Motor neuron (in vitro differentiated cells): ENCODE measurements around the gene R3HDML. TPM values are rescaled to one million over a fixed set of nuclear protein-coding genes. Genes with fewer than 3 reads are reported as not detected.
"Not testable (repeated sequence)": the region's sequence is repeated elsewhere in the genome, so short reads cannot be mapped to it uniquely, and the experiment has no call there.

Experiments used
- ATAC-seq, 8 experiments: fragments of 200-7000 bp; cut with Tn5 transposase; replicated peaks in 6 of 8; 2 replicates each; pipeline ENCODE4 v1.8.0; 2021; ENCODE audit warnings: mild to moderate bottlenecking in 8 of 8, moderate library complexity in 8 of 8
- H3K27ac ChIP-seq, 2 donors: fragments of 250-450 bp; sonication (Bioruptor Pico); 2 replicates each; pipeline ENCODE4 v1.9.0; 2021; ENCODE audit warnings: antibody characterized with exemption in 2 of 2, mild to moderate bottlenecking in 2 of 2, moderate library complexity in 1 of 2
- H3K4me1 ChIP-seq, 2 donors: fragments of 250-450 bp; sonication (Bioruptor Pico); replicated peaks in 1 of 2; 2 replicates each; pipeline ENCODE4 v1.6.1; 2021; ENCODE audit warnings: antibody characterized with exemption in 2 of 2, mild to moderate bottlenecking in 2 of 2, moderate library complexity in 1 of 2
- H3K4me3 ChIP-seq, 5 donors: fragments of 250-450 bp; sonication (Bioruptor Pico); 2 replicates each; pipeline ENCODE4 v1.9.0; 2021; ENCODE audit warnings: antibody characterized with exemption in 5 of 5, mild to moderate bottlenecking in 5 of 5, moderate library complexity in 4 of 5
- WGBS, 10 experiments: fragments of 450-650 bp; shearing (Covaris generic); methylation state at CpG; one replicate each; pipeline ENCODE4 v1.0.0; 2022; 5-methylcytosine and 5-hydroxymethylcytosine counted together
- in situ Hi-C, 9 experiments: fragments of 400-800 bp; cut with MboI; loops; one replicate each; pipeline ENCODE4 v1.15.0; 2021; ENCODE audit warnings: low sequenced_read_pairs in 9 of 9, low pct_unique_long_range_greater_than_20kb in 2 of 9; ENCODE audit not compliant: unreplicated experiment in 9 of 9
- total RNA-seq, 8 experiments: library from RNA; unstranded; fragments of 300-600 nt; gene quantifications; 2 replicates each; pipeline versions ENCODE4 v1.2.3 to v1.2.4, GENCODE V29; 2022

The R3HDML gene, protein sequence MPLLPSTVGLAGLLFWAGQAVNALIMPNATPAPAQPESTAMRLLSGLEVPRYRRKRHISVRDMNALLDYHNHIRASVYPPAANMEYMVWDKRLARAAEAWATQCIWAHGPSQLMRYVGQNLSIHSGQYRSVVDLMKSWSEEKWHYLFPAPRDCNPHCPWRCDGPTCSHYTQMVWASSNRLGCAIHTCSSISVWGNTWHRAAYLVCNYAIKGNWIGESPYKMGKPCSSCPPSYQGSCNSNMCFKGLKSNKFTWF
- not detected for total RNA-seq

DNA sequence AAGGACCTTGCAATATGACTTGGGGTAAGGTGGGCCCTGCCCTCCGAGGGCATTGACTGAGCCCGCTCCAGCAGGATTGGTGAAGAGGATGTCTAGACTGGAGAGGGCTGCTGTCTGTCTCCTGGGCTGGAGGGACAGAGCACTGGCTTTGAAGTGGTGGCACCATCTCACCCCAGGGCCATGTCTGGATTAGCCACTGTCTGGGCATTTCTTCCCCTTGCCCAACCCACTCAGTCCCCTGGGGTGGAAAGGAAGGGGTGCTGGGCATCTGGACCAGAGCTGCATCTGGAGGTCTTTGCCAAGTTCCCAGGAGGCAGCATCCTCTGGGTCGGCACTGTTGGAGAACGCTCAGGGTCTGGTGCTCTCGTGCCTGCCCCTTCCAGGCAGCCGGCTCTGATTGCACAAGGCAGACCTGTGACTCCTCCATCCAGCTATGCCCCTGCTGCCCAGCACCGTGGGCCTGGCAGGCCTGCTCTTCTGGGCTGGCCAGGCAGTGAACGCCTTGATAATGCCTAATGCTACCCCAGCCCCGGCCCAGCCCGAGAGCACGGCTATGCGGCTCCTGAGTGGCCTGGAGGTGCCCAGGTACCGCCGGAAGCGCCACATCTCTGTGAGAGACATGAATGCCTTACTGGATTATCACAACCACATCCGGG lies at the start of gene R3HDML:
TSS of gene R3HDML (plus strand) at position 319 of the 656 bp plus-strand sequence. CDS start at position 434, 115 bp downstream.
- no peak within 1 kb of the TSS for H3K4me3 ChIP-seq
- 20 to 100% (median 70%) methylated on average over 1 to 8 of the region's 16 CpGs; no CpG with 5 or more reads in 3 of the 10 experiments for WGBS, 10 experiments
- no peak for ATAC-seq
- in situ Hi-C loops: no loop called here
- no peak within 1 kb of the TSS for H3K27ac ChIP-seq
- no peaks in the 10 kb centered on the region for H3K4me1 ChIP-seq

DNA sequence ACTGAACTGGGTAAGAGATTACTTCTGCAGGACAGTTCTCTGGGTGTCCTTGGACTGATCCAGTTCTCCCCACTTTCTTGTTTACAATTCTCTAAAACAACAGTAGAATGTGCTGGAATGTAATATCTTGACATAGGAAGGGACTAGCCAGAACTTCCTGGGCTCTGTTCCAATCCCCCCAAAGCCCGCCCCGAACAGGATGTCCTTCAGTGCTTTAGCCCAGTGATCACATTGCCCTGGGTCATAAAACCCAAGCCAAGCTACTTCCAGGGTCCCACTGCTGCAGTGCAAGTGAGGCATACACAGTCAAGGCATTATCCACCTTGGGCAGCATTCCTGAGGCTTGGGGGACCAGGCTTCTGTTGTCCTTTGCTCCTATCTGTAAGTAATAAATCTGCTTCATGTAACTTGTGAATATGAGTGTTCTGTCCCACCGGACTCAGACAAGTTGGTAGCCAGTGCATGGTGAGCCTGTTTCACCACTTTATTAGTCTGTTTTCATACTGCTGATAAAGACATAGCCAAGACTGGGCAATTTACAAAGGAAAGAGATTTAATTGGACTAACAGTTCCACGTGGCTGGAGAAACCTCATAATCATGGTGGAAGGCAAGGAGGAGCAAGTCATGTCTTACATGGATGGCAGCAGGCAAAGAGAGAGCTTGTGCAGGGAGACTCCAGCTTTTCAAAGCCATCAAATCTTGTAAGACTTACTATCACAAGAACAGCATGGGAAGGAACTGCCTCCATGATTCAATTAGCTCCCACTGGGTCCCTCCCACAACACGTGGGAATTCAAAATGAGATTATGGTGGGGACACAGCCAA lies 49.4 kb upstream of the R3HDML start:
- H3K4me1 ChIP-seq: no peaks in the 10 kb centered on the region
- in situ Hi-C loops: no loop called here
- WGBS, 10 experiments: 57 to 83% (median 78%) methylated on average over 1 to 4 of the region's 5 CpGs; no CpG with 5 or more reads in 2 of the 10 experiments
- no peak for ATAC-seq
- no peak overlapping the region for H3K27ac ChIP-seq
- no peak overlapping the region for H3K4me3 ChIP-seq

DNA sequence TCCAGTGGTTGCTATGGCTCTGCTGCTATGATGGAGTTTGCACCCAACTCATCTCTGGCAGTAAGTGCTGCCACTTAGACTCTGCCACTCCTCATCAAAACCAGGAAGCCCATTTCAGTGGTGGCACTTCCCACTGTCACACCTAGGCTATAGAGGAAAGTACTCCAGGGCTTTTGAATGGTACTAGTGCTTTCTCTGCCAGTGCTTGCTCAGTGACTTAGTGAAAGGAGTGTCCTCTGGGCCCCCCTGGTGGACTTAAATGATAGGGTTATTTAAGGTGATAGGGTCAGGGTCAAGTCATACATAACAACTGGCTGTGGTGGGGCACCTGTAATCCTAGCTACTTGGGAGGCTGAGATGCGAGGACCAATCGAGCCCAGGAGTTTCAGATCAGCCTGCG lies 48.6 kb upstream of the R3HDML start:
- in situ Hi-C loops: no loop called here
- whole genome bisulfite sequencing, 10 experiments: 60 to 100% (median 85%) methylated on average over 1 to 3 of the region's 3 CpGs; no CpG with 5 or more reads in 5 of the 10 experiments
- no peak for ATAC-seq
- Histone ChIP-seq H3K4me3 (no peak overlapping the region), H3K4me1 (no peaks in the 10 kb centered on the region), H3K27ac (no peak overlapping the region)

DNA sequence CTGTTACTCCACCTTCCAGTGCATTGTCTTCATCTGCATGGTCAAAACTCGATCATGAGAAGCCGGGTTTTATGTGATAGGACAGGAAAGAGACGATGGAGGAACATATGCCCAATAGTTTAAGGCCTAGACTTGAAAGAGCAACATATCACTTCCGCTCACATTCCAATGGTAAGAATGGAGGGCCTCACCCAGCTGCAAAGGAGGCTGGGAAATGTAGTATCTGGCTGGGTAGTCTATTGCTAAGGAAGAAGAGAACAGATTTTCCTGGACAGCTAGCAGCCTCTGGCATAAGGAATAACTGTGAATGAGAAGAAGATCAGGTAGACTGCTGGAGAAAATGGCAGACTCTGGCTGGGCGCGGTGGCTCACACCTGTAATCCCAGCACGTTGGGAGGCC lies 45.1 kb upstream of the R3HDML start:
- H3K4me1 ChIP-seq: no peaks in the 10 kb centered on the region
- no peak overlapping the region for H3K27ac ChIP-seq
- ATAC-seq: no peak
- H3K4me3 ChIP-seq: no peak overlapping the region
- 40 to 92% (median 85%) methylated on average over 1 to 6 of the region's 7 CpGs; no CpG with 5 or more reads in 3 of the 10 experiments for WGBS, 10 experiments
- in situ Hi-C loops: no loop called here

DNA sequence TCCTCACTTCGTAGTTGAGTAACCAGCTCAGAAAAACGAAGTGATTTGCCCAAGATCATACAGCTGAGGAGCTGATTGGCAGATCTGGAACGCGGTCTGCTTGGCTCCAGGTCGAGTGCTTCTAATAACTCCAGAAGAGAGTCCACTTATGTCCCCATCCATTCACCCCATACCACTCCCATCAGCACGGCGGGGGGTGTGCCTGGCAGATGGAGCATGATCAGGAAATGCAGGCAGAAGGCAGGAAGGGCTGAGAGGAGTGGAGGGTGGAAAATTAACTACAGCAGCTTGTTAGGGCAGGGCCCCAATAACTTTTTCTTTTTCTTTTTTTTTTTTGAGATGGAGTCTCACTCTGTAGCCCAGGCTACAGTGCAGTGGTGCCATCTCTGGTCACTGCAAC lies 40.8 kb upstream of the R3HDML start:
- H3K27ac ChIP-seq: no peak overlapping the region
- no peak overlapping the region for H3K4me3 ChIP-seq
- WGBS, 10 experiments: 43 to 100% (median 70%) methylated on average over 1 to 4 of the region's 7 CpGs; no CpG with 5 or more reads in 3 of the 10 experiments
- in situ Hi-C loops: no loop called here
- peak in 2 of 8 experiments; percentile 83 to 90 for ATAC-seq
- no peaks in the 10 kb centered on the region for H3K4me1 ChIP-seq

DNA sequence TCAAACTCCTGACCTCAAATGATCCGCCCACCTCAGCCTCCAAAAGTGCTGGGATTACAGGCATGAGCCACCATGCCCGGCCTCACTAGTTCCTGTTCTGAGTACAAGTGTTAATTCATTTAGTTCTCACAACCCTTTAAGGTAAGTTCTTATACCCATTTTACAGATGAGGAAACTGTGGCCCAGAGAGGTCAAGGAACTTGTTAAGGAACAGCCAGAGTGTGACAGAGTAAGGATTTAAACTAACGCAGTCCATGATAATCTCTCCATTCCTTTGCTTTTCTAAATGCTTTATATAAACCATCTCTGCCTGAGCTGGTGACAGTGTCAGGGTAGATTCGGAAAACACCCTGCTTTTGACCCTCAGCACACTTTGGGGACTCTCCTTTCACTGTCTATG lies 39.1 kb upstream of the R3HDML start:
- no peak overlapping the region for H3K4me3 ChIP-seq
- H3K4me1 ChIP-seq: peaks cover 0 to 3% of the 10 kb centered on the region in 2 donors
- H3K27ac ChIP-seq: no peak overlapping the region
- in situ Hi-C loops: no loop called here
- ATAC-seq: no peak
- WGBS, 10 experiments: 85 to 100% (median 98%) methylated on average over 1 to 3 of the region's 4 CpGs; no CpG with 5 or more reads in 2 of the 10 experiments

DNA sequence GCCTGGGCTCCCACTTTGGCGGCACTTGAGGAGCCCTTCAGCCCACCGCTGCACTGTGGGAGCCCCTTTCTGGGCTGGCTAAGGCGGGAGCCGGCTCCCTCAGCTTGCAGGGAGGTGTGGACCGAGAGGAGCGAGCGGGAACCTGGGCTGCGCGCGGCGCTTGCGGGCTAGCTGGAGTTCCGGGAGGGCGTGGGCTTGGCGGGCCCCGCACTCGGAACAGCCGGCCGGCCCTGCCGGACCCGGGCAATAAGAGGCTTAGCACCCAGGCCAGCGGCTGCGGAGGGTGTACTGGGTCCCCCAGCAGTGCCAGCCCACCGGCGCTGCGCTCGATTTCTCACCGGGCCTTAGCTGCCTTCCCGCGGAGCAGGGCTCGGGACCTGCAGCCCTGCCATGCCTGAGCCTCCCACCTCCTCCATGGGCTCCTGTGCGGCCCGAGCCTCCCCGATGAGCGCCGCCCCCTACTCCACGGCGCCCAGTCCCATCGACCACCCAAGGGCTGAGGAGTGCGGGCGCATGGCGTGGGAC lies 37.8 kb upstream of the R3HDML start:
- H3K27ac ChIP-seq, H3K4me3 ChIP-seq, ATAC-seq, H3K4me1 ChIP-seq, in situ Hi-C loops: not testable (repeated sequence)
- WGBS, 10 experiments: 94 to 100% methylated on average over 2 to 18 of the region's 42 CpGs; no CpG with 5 or more reads in 8 of the 10 experiments

DNA sequence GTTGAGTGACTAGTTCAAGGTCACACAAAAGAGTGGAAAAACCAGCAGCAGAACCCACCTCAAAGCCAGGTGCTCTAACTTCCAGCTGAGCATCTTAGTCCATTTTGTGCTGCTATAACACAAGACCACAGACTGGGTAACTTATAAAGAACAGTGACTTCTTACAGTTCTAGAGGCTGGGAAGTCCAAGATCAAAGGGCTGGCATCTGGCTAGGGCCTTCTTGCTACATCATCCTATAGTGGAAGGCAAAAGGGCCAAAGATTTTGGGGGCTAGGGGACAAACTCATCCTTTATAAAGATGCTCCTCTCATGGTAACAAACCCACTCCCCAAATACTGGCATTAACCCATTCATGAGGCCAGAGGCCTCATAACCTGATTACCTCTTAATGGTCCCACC lies 35.6 kb upstream of the R3HDML start:
- Histone ChIP-seq H3K4me3 (no peak overlapping the region), H3K27ac (no peak overlapping the region), H3K4me1 (peaks cover 0 to 3% of the 10 kb centered on the region in 2 donors)
- in situ Hi-C loops: loop anchor here in 3 of 9 experiments (25.0 kb wide), 1 partner anchor 89 kb away; the partner anchor contains the start of gene OSER1 (in 3 of the 3)
- no peak for ATAC-seq

DNA sequence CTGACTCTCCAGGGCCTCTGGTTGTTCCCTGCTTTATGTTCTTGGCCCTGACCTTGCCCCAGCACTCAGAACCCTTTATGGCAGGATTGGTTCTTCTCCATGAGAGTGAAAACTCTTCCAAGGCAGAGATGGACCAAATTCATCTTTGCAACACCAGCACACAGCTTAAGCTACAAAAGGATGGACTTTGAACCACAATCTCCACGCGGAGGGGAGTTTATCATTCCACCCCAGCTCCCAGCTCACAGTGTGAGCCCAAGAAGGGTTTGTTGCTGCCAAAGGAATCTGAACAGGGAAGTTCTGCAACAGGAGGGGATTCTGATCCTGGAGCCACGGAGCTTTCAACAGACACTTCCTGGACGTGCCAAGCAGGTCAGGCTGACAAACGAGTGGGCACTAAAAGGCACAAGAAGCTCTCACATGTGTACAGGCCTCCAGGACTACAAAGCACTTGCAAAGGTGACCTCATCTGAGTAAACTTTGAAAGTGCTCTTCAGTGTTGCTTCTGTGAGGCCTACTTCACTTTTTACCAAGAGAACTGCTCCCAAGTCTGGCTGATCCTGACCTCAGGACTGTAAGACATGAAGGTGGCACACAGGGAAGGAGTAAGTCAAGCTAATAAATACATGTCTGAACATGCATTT lies 34.7 kb upstream of the R3HDML start:
- in situ Hi-C loops: loop anchor here in 3 of 9 experiments (25.0 kb wide), 1 partner anchor 90 kb away; the partner anchor contains the start of gene OSER1 (in 3 of the 3)
- Histone ChIP-seq H3K27ac (no peak overlapping the region), H3K4me3 (no peak overlapping the region), H3K4me1 (peaks cover 0 to 3% of the 10 kb centered on the region in 2 donors)
- peak in 3 of 8 experiments; percentile 48 to 98 (median 50) for ATAC-seq
- 0 to 100% (median 69%) methylated on average over 1 to 4 of the region's 5 CpGs; no CpG with 5 or more reads in 5 of the 10 experiments for WGBS, 10 experiments

DNA sequence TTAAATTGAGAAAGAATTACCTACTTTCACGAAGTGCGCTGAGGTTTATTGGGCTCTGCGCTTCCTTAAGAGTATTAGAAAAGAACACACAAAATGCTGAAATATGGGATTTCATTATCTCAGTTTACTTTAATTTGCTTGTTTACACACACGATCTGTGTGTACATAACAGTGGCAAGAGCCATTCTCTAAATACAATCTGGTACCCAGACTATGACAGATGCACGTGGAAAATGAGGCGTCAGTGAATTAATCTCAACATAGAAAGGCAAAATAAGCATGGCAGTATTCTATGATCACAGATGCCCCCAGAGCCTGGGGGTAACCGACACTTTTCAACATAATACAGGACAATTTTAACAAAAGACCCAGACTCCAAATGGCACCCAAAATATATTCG lies 34.1 kb upstream of the R3HDML start:
- ATAC-seq: no peak
- Histone ChIP-seq H3K27ac (no peak overlapping the region), H3K4me3 (no peak overlapping the region), H3K4me1 (peaks cover 0 to 3% of the 10 kb centered on the region in 2 donors)
- WGBS, 10 experiments: 40 to 95% (median 84%) methylated on average over 1 to 6 of the region's 8 CpGs
- in situ Hi-C loops: loop anchor here in 3 of 9 experiments (25.0 kb wide), 1 partner anchor 90 kb away; the partner anchor contains the start of gene OSER1 (in 3 of the 3)

DNA sequence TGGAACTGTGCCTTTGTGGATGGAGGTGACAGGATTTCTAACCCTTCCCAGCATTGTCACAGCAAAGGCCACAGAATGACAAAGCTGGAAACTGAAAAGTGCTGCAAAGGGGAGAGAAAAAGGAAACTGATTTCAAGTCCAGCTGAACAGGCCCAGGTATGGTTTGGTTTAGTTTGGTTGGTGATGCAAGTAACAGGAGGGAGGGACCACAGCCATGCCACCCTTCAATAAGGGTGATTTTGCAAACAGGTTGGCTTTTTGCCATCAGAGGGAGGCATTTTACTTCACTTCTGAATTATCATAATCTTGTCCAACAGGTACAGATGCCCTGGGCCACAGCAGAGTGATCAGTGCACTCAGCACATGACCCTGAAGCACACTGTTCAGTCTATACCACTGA lies 32.5 kb upstream of the R3HDML start:
- H3K4me1 ChIP-seq: peaks cover 0 to 3% of the 10 kb centered on the region in 2 donors
- H3K27ac ChIP-seq: no peak overlapping the region
- H3K4me3 ChIP-seq: no peak overlapping the region
- in situ Hi-C loops: loop anchor here in 3 of 9 experiments (25.0 kb wide), 1 partner anchor 92 kb away; the partner anchor contains the start of gene OSER1 (in 3 of the 3)
- ATAC-seq: no peak

DNA sequence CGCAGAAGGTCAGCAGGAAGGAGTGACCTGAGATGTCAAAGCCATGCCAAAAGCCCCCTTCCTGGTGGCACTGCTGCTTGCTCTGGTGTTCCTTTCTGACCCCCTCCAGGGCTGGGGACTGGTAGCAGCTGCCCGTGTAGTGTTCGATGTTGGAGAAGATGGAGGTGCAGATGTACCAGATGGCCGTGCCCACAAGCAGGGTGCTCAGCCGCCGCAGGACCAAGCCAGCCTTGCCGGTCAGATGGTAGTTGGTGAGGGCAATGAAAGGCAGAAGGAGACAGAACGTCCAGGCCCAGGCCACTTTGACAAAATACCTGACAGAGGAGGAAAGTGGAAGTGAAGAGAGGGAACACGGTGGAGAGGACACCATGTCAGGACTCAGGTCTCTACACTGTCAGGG lies 29.9 kb upstream of the R3HDML start:
- 60 to 100% (median 96%) methylated on average over 1 to 9 of the region's 9 CpGs; no CpG with 5 or more reads in 4 of the 10 experiments for WGBS, 10 experiments
- in situ Hi-C loops: loop anchor here in 3 of 9 experiments (25.0 kb wide), 1 partner anchor 95 kb away; the partner anchor contains the start of gene OSER1 (in 3 of the 3)
- no peak overlapping the region for H3K27ac ChIP-seq
- no peak overlapping the region for H3K4me3 ChIP-seq
- peaks cover 6 to 11% of the 10 kb centered on the region in 2 donors for H3K4me1 ChIP-seq
- no peak for ATAC-seq
